GM12878 (cell line): Measurements from ENCODE around the gene CDC37. TPM values are rescaled to one million over a fixed set of nuclear protein-coding genes. Genes with fewer than 3 reads are reported as not detected.
A peak's percentile ranks its signal among the peaks of the same experiment; 100 is the strongest.

Source experiments
- ATAC-seq: fragments of 200-7000 bp; cut with Tn5 transposase; 3 replicates; pipeline ENCODE4 v1.9.1; 2020; ENCODE audit warnings: mild to moderate bottlenecking, moderate library complexity
- BruUV-seq: library from RNA; stranded (reverse); fragments of 400-500 nt; replicated peaks from 2 replicates; lab custom pipeline; 2021; lab: Mats Ljungman, UMichigan
- CTCF ChIA-PET: fragments of 300-600 bp; sonication (Branson Sonifier 250); formaldehyde crosslinking; extraction: SDS; loops from one replicate; lab custom pipeline; 2021; ENCODE audit warnings: inconsistent platforms; lab: Yijun Ruan, JAX
- POLR2A ChIA-PET: fragments of 350-600 bp; formaldehyde crosslinking; extraction: SDS; loops from one replicate; lab custom pipeline; 2021; ENCODE audit warnings: inconsistent platforms; lab: Charles Lee
- RAD21 ChIA-PET: fragments of 300-600 bp; sonication (Branson Sonifier 250); formaldehyde crosslinking; loops from one replicate; lab custom pipeline; 2023; ENCODE audit warnings: antibody characterized with exemption; ENCODE audit not compliant: unreplicated experiment; lab: Charles Lee
- SMC1A ChIA-PET: fragments of 300-600 bp; sonication (Branson Sonifier 250); formaldehyde crosslinking; loops from one replicate; lab custom pipeline; 2023; ENCODE audit not compliant: unreplicated experiment, uncharacterized antibody; lab: Charles Lee
- DNase-seq: peaks from one replicate; pipeline ENCODE4 v3.0.0-alpha.2; 2011; ENCODE audit warnings: low read depth, low spot score
- FAIRE-seq: peaks from 3 replicates; lab custom pipeline; 2011; peaks lifted over from hg19 to GRCh38; lab: Jason Lieb, UNC
- H2AFZ ChIP-seq: 2 replicates; pipeline ENCODE4 v1.6.0; 2011; ENCODE audit warnings: low read depth, low read length, control low read depth; ENCODE audit not compliant: control insufficient read depth
- H3K27ac ChIP-seq: 2 replicates; pipeline ENCODE4 v1.5.1; 2011; ENCODE audit warnings: control low read depth; ENCODE audit not compliant: control insufficient read depth, insufficient read depth
- H3K27me3 ChIP-seq, 2 experiments: replicated peaks in 1 of 2; 2 replicates each; pipeline versions ENCODE4 v1.6.0 to v1.6.1; 2011; ENCODE audit warnings: low read length in 1 of 2; ENCODE audit not compliant: control insufficient read depth in 2 of 2, insufficient read depth in 2 of 2
- H3K36me3 ChIP-seq, 2 experiments: 2 replicates each; pipeline ENCODE4 v1.5.1; 2011; ENCODE audit warnings: low read length in 1 of 2; ENCODE audit not compliant: control insufficient read depth in 2 of 2, insufficient read depth in 2 of 2
- H3K4me1 ChIP-seq: 2 replicates; pipeline ENCODE4 v1.6.1; 2011; ENCODE audit warnings: mild to moderate bottlenecking, low read length, moderate library complexity, mixed read lengths; ENCODE audit not compliant: control insufficient read depth, insufficient read depth
- H3K4me2 ChIP-seq: 2 replicates; pipeline ENCODE4 v1.6.0; 2011; ENCODE audit warnings: control low read depth; ENCODE audit not compliant: control insufficient read depth, insufficient read depth
- H3K4me3 ChIP-seq: fragments of 200-600 bp; sonication (generic); 2 replicates; pipeline ENCODE4 v1.5.1; 2016
- H3K79me2 ChIP-seq: 2 replicates; pipeline ENCODE4 v1.6.0; 2011; ENCODE audit warnings: low read length; ENCODE audit not compliant: control insufficient read depth, insufficient read depth
- H3K9ac ChIP-seq: 2 replicates; pipeline ENCODE4 v1.8.0; 2011; ENCODE audit warnings: low read length, control low read depth, mixed read lengths; ENCODE audit not compliant: control insufficient read depth, insufficient read depth
- H3K9me3 ChIP-seq: replicated peaks from 3 replicates; pipeline ENCODE4 v1.5.1; 2011; ENCODE audit warnings: mild to moderate bottlenecking, low read length; ENCODE audit not compliant: control insufficient read depth, insufficient read depth
- H4K20me1 ChIP-seq: 2 replicates; pipeline ENCODE4 v1.6.0; 2011; ENCODE audit not compliant: control insufficient read depth, insufficient read depth
- BCL11A ChIP-seq: IDR thresholded peaks from 2 replicates; pipeline ENCODE4 v1.6.1; 2011; ENCODE audit warnings: low read depth, low read length
- EGR1 ChIP-seq, 2 experiments: IDR thresholded peaks; 1 replicate in 1 of 2; 2 replicates in 1 of 2; pipeline ENCODE4 v1.6.1; 2011 to 2012; ENCODE audit warnings: low read depth in 2 of 2, low read length in 2 of 2, borderline replicate concordance in 1 of 2, mild to moderate bottlenecking in 1 of 2, moderate library complexity in 1 of 2
- EP300 ChIP-seq, 2 experiments: fragments of 150-350 bp in 1 of 2; IDR thresholded peaks; 2 replicates each; pipeline ENCODE4 v1.6.1; 2011 to 2012; ENCODE audit warnings: low read depth in 2 of 2, low read length in 2 of 2, borderline replicate concordance in 1 of 2, improper control_type of control experiment in 1 of 2, inconsistent platforms in 1 of 2; ENCODE audit not compliant: control insufficient read depth in 1 of 2
- EZH2 ChIP-seq: IDR thresholded peaks from 2 replicates; pipeline ENCODE4 v1.6.1; 2012; ENCODE audit warnings: low read depth, mild to moderate bottlenecking, control low read depth, inconsistent platforms, low read length, borderline replicate concordance; ENCODE audit not compliant: control insufficient read depth
- IKZF2 ChIP-seq, 2 experiments: fragments of 450-650 bp; IDR thresholded peaks; 2 replicates each; pipeline ENCODE4 v1.6.1; 2017; ENCODE audit warnings: mild to moderate bottlenecking in 2 of 2, moderate library complexity in 2 of 2
- LARP7 ChIP-seq: fragments of 450-650 bp; IDR thresholded peaks from 2 replicates; pipeline ENCODE4 v1.6.1; 2017; ENCODE audit warnings: mild to moderate bottlenecking
- PAX8 ChIP-seq: fragments of 450-650 bp; IDR thresholded peaks from 2 replicates; pipeline ENCODE4 v1.6.1; 2017; ENCODE audit warnings: mild to moderate bottlenecking, moderate library complexity
- POLR2AphosphoS5 ChIP-seq: IDR thresholded peaks from 2 replicates; pipeline ENCODE4 v1.6.1; 2011; ENCODE audit warnings: mild to moderate bottlenecking, low read length, inconsistent platforms
- POU2F2 ChIP-seq: IDR thresholded peaks from 3 replicates; pipeline ENCODE4 v1.6.1; 2011; ENCODE audit warnings: low read depth, mild to moderate bottlenecking, low read length, borderline replicate concordance
- SRF ChIP-seq, 2 experiments: IDR thresholded peaks; 2 replicates each; pipeline ENCODE4 v1.6.1; 2011; ENCODE audit warnings: low read depth in 2 of 2, low read length in 2 of 2, mild to moderate bottlenecking in 1 of 2, moderate library complexity in 1 of 2
- SUPT20H ChIP-seq: IDR thresholded peaks from 2 replicates; pipeline ENCODE4 v1.6.1; 2011; ENCODE audit warnings: low read depth, mild to moderate bottlenecking, low read length, moderate library complexity, borderline replicate concordance; ENCODE audit not compliant: control insufficient read depth
- TCF12 ChIP-seq: IDR thresholded peaks from 2 replicates; pipeline ENCODE4 v1.6.1; 2011; ENCODE audit warnings: low read depth, mild to moderate bottlenecking, low read length
- WGBS: methylation state at CpG from one replicate; pipeline ENCODE4 v1.1.6; 2016; ENCODE audit warnings: low lambda C conversion rate; ENCODE audit not compliant: insufficient replicate concordance, insufficient coverage; ENCODE audit errors: missing lambda C conversion rate; 5-methylcytosine and 5-hydroxymethylcytosine counted together
- in situ Hi-C: fragments of 300-500 bp; cut with MboI; formaldehyde crosslinking; loops from 9 replicates; pipeline ENCODE4 v1.14.3; 2018; ENCODE audit warnings: mixed read lengths
- intact Hi-C: fragments of 100-400 bp; cut with micrococcal nuclease; formaldehyde crosslinking; loops from one replicate; pipeline ENCODE4 v1.14.2; 2022; ENCODE audit not compliant: unreplicated experiment
- polyA plus RNA-seq, 11 experiments: library from polyadenylated mRNA; depleted of rRNA in 4 of 11; unstranded in 6 of 11; stranded (reverse) in 5 of 11; fragments of >200 nt; fragmentation: Nextera tagmentation in 4 of 11; fragmentation: Illumina TruSeq in 1 of 11; extraction: Ambion mirVana in 4 of 11; extraction: Trizol in 1 of 11; gene quantifications; 1 replicate in 1 of 11; 2 replicates in 10 of 11; pipeline versions ENCODE4 v1.2.1 to v1.2.3, GENCODE V29; 2011 to 2016; ENCODE audit warnings: inconsistent platforms in 2 of 11, missing spikeins in 2 of 11, low read depth in 1 of 11
- total RNA-seq, 4 experiments: library from RNA; depleted of rRNA in 3 of 4; stranded (reverse); fragments of >200 nt in 3 of 4; fragmentation: Illumina TruSeq in 1 of 4; extraction: Trizol in 1 of 4; gene quantifications; 2 replicates each; pipeline versions ENCODE4 v1.2.1 to v1.2.3, GENCODE V29; 2013 to 2021
- TF ChIP-seq, protein P1 (sequence below): fragments of 450-650 bp; IDR thresholded peaks from 2 replicates; pipeline ENCODE4 v1.6.1; 2017; ENCODE audit warnings: antibody characterized with exemption, mild to moderate bottlenecking, moderate library complexity
- TF ChIP-seq, protein P2 (sequence below): IDR thresholded peaks from 2 replicates; pipeline ENCODE4 v1.6.1; 2012; ENCODE audit warnings: low read length, inconsistent platforms
- TF ChIP-seq, protein P3 (sequence below): fragments of 450-650 bp; IDR thresholded peaks from 2 replicates; pipeline ENCODE4 v1.6.1; 2017; ENCODE audit warnings: mild to moderate bottlenecking

Gene CDC37
- total and polyA plus RNA-seq, 10 of the 15 experiments (the other 5 are each of a cell fraction or from before 2014, with no cell fraction given): 4.7 to 265 (median 176) TPM

DNA sequence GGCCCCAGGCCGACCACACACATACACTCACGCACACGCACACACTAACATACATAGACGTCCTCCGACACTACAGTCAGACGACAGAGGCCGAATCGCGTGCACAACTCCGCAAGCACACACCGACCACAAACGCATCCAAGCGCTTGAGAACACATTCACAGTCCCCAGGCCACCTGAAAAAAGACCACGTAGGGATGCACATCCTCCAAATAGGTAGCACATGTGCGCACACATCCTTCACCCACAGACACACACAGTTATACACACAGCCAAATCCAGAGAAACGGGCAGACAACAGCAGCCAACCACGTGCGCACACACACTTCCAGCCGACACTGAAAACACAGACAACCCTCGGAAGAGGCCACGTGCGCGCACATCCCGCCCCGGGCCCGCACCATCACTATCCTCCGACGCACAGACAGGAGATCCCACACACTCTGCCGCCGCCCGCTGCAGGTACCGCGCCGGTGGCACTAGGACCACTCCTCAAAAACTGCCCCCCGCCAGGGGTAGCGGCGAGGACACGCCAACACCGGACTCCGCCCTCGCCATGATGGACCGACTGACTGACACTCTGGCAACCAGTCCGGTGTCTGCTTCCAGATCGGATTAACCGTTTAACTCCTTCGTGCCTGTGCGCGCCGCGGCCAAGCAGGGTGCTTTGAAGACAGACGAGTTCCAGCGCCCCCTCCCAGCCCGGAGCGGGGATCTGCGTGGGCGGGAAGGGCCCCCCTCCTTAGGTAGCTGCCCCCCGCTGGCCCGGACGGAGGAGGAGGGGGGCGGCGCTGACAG, 16.5 kb upstream of the CDC37 start:
- ChIA-PET RAD21 (interaction anchor here (0.8 to 10.2 kb wide), 4 partner anchors 8 to 16 kb away, joined by 3 to 209 read pairs (median 6); partner anchors contain the start of gene CDC37), POLR2A (interaction anchor here (0.6 to 7.8 kb wide), 2 partner anchors 14 to 317 kb away, joined by 5 to 122 read pairs; partner anchors contain the start of genes ANGPTL6 and CDC37), SMC1A (interaction anchor here (17.7 kb wide), 1 partner anchor 9 kb away, joined by 364 read pairs; the partner anchor contains the start of gene CDC37), CTCF (interaction anchor here (1.8 to 28.5 kb wide), 3 partner anchors 5 to 149 kb away, joined by 13 to 1053 read pairs (median 1053); partner anchors contain the start of genes CDC37, ICAM1 and PDE4A)
- ATAC-seq: no peak
- Histone ChIP-seq H3K4me3 (peak overlapping the region; percentile 40; the same call in 1 of the 2 replicates), H3K9me3 (no peaks in the 10 kb centered on the region), H3K9ac (peak overlapping the region; percentile 37; the same call in 1 of the 2 replicates), H3K27ac (no peak overlapping the region), H4K20me1 (no peaks in the 10 kb centered on the region; the same call in 1 of the 2 replicates), H3K4me2 (peak overlapping the region; percentile 87), H3K4me1 (peaks cover 56% of the 10 kb centered on the region), H2AFZ (peak overlapping the region; percentile 39), H3K36me3 (no peaks in the 10 kb centered on the region), H3K79me2 (no peaks in the 10 kb centered on the region), H3K27me3 (peaks cover 0 to 17% of the 10 kb centered on the region in 2 experiments; a peak in 3 of 4 replicates)
- in situ Hi-C loops (no loop called here), intact Hi-C loops (loop anchor here (10.0 kb wide), 1 partner anchor 235 kb away; the partner anchor contains the start of gene ILF3)
- FAIRE-seq: no peak
- DNase-seq: no peak
- 2% methylated on average over 53 of the region's 61 CpGs for WGBS
- BruUV-seq: no TSS peak
- TF ChIP-seq POU2F2 (no peak), LARP7 (0 out of 2 replicates have a peak, but pooled peaks have one; percentile 7), SUPT20H (no peak), POLR2AphosphoS5 (peak; percentile 48; the same call in 1 of the 2 replicates), IKZF2 (IDR thresholded peaks at IDR 0.05) (peak; percentile 71 to 76; a peak in 3 of 4 replicates), SRF (IDR thresholded peaks at IDR 0.05; ENCODE audit: low read depth in 2 of 2, low read length in 2 of 2) (no peak), BCL11A (no peak), TCF12 (no peak), PAX8 (no peak), EP300 (IDR thresholded peaks at IDR 0.05; ENCODE audit: borderline replicate concordance in 1 of 2, control insufficient read depth in 1 of 2, low read depth in 2 of 2, low read length in 2 of 2) (peak in 1 of 2 experiments; percentile 24; a peak in 1 of 4 replicates), EGR1 (IDR thresholded peaks at IDR 0.05; ENCODE audit: borderline replicate concordance in 1 of 2, low read depth in 2 of 2, low read length in 2 of 2) (peak in 1 of 2 experiments; percentile 97; a peak in 2 of 3 replicates), EZH2 (peak; percentile 94; the same call in 1 of the 2 replicates)
- TF ChIP-seq, protein P1, sequence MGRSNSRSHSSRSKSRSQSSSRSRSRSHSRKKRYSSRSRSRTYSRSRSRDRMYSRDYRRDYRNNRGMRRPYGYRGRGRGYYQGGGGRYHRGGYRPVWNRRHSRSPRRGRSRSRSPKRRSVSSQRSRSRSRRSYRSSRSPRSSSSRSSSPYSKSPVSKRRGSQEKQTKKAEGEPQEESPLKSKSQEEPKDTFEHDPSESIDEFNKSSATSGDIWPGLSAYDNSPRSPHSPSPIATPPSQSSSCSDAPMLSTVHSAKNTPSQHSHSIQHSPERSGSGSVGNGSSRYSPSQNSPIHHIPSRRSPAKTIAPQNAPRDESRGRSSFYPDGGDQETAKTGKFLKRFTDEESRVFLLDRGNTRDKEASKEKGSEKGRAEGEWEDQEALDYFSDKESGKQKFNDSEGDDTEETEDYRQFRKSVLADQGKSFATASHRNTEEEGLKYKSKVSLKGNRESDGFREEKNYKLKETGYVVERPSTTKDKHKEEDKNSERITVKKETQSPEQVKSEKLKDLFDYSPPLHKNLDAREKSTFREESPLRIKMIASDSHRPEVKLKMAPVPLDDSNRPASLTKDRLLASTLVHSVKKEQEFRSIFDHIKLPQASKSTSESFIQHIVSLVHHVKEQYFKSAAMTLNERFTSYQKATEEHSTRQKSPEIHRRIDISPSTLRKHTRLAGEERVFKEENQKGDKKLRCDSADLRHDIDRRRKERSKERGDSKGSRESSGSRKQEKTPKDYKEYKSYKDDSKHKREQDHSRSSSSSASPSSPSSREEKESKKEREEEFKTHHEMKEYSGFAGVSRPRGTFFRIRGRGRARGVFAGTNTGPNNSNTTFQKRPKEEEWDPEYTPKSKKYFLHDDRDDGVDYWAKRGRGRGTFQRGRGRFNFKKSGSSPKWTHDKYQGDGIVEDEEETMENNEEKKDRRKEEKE: no peak
- TF ChIP-seq, protein P2, sequence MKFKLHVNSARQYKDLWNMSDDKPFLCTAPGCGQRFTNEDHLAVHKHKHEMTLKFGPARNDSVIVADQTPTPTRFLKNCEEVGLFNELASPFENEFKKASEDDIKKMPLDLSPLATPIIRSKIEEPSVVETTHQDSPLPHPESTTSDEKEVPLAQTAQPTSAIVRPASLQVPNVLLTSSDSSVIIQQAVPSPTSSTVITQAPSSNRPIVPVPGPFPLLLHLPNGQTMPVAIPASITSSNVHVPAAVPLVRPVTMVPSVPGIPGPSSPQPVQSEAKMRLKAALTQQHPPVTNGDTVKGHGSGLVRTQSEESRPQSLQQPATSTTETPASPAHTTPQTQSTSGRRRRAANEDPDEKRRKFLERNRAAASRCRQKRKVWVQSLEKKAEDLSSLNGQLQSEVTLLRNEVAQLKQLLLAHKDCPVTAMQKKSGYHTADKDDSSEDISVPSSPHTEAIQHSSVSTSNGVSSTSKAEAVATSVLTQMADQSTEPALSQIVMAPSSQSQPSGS: no peak
- TF ChIP-seq, protein P3, sequence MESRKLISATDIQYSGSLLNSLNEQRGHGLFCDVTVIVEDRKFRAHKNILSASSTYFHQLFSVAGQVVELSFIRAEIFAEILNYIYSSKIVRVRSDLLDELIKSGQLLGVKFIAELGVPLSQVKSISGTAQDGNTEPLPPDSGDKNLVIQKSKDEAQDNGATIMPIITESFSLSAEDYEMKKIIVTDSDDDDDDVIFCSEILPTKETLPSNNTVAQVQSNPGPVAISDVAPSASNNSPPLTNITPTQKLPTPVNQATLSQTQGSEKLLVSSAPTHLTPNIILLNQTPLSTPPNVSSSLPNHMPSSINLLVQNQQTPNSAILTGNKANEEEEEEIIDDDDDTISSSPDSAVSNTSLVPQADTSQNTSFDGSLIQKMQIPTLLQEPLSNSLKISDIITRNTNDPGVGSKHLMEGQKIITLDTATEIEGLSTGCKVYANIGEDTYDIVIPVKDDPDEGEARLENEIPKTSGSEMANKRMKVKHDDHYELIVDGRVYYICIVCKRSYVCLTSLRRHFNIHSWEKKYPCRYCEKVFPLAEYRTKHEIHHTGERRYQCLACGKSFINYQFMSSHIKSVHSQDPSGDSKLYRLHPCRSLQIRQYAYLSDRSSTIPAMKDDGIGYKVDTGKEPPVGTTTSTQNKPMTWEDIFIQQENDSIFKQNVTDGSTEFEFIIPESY: no peak
